D721Med (cell line): ENCODE results near the gene CASP3.

Experiments used
- DNase-seq: peaks from one replicate; pipeline ENCODE4 v3.0.0; 2011; ENCODE audit warnings: low spot score; ENCODE audit not compliant: insufficient read length
- FAIRE-seq: peaks from 2 replicates; lab custom pipeline; 2011; peaks lifted over from hg19 to GRCh38; lab: Jason Lieb, UNC
- TF ChIP-seq, protein P1 (sequence below): IDR thresholded peaks from 2 replicates; pipeline ENCODE4 v1.5.1; 2012; ENCODE audit warnings: mild to moderate bottlenecking, control low read depth; ENCODE audit not compliant: insufficient read depth; ENCODE audit errors: missing control alignments

Gene CASP3

GRCh38 chr4:184649026-184649970, at the start of gene CASP3, which contains the start of gene PRIMPOL:
Gene CASP3, minus strand, starts transcription at chr4:184649447. Its CDS starts 10,994 bp downstream, at chr4:184638453.
Gene PRIMPOL, plus strand, starts transcription at chr4:184649738. Its CDS starts 7,403 bp downstream, at chr4:184657141.
- DNase-seq (no peak), FAIRE-seq (no peak)
- TF ChIP-seq, protein P1, sequence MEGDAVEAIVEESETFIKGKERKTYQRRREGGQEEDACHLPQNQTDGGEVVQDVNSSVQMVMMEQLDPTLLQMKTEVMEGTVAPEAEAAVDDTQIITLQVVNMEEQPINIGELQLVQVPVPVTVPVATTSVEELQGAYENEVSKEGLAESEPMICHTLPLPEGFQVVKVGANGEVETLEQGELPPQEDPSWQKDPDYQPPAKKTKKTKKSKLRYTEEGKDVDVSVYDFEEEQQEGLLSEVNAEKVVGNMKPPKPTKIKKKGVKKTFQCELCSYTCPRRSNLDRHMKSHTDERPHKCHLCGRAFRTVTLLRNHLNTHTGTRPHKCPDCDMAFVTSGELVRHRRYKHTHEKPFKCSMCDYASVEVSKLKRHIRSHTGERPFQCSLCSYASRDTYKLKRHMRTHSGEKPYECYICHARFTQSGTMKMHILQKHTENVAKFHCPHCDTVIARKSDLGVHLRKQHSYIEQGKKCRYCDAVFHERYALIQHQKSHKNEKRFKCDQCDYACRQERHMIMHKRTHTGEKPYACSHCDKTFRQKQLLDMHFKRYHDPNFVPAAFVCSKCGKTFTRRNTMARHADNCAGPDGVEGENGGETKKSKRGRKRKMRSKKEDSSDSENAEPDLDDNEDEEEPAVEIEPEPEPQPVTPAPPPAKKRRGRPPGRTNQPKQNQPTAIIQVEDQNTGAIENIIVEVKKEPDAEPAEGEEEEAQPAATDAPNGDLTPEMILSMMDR: no peak

DNA sequence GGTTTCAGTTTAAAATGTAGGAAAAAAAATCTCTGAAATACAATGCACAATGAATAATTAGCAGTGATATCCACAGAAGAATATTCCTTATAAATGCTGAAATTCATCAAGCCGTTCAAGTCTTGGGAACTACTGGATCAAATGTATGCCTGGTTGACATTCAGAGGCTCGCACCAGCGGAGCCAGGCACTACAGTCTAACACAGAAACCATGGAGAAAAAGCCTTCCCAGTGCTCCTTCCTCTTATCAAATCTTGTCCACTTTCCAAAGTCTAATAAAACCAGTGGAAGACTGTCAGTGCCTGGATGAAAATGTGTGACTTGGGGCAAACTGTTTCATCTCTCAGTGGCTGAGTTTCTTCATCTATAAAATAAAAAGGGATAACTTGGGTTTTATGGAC, 48.7 kb upstream of the CASP3 start:
- FAIRE-seq: no peak
- no peak for DNase-seq
- TF ChIP-seq, protein P1: no peak

- no peak for FAIRE-seq
- TF ChIP-seq, protein P1: no peak
Measured at GRCh38 chr4:184695178-184695896, 46.1 kb upstream of the CASP3 start.

GRCh38 chr4:184694412-184694956, 45.2 kb upstream of the CASP3 start:
- TF ChIP-seq, protein P1: no peak
- FAIRE-seq: no peak

More at GRCh38 chr4:184695178-184695896, 46.1 kb upstream of the CASP3 start:
- no peak for DNase-seq

GRCh38 chr4:184693056-184693455, 43.8 kb upstream of the CASP3 start:
- no peak for FAIRE-seq
- TF ChIP-seq, protein P1: no peak
- DNase-seq: no peak

More at GRCh38 chr4:184694412-184694956, 45.2 kb upstream of the CASP3 start:
- DNase-seq: no peak

DNA sequence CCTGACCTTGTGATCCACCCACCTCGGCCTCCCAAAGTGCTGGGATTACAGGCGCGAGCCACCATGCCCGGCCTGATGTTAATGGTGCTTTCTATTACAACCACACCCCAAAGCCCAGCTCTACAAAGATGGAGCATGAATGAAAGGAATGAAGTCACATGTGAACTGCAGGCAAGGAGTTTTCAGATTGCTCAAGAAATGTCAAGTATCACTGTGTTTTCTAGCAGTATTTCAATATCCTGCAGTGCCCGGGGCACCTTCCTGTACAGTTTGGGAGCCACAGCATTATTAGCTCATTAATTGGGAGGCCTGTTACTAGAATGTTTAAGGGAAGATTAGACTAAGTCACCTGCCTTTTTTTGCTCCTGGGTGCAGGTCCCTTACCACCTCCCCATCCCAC, 40.4 kb upstream of the CASP3 start:
- no peak for DNase-seq
- no peak for FAIRE-seq
- TF ChIP-seq, protein P1: no peak
